H9 (cell line): Measurements from ENCODE around the gene SEMA4D. TPM values are rescaled to one million over a fixed set of nuclear protein-coding genes. Genes with fewer than 3 reads are reported as not detected.
A peak's percentile ranks its signal among the peaks of the same experiment; 100 is the strongest.

ENCODE experiments used
- DNase-seq: peaks from one replicate; pipeline ENCODE4 v3.0.0-alpha.2; 2017
- H2AFZ ChIP-seq: one replicate; pipeline ENCODE4 v1.6.1; 2013; ENCODE audit warnings: mild to moderate bottlenecking, low read length, control low read depth, moderate library complexity
- H2AK5ac ChIP-seq: 2 replicates; pipeline ENCODE4 v1.6.1; 2013; ENCODE audit warnings: low read length, control low read depth, mixed read lengths; ENCODE audit not compliant: insufficient read length
- H2BK120ac ChIP-seq: one replicate; pipeline ENCODE4 v1.6.1; 2013; ENCODE audit warnings: low read depth, mild to moderate bottlenecking, low read length, control low read depth, inconsistent platforms; ENCODE audit not compliant: poor library complexity, severe bottlenecking
- H2BK12ac ChIP-seq: 2 replicates; pipeline ENCODE4 v1.6.1; 2013; ENCODE audit warnings: low read length, control low read depth, mixed read lengths, low read depth; ENCODE audit not compliant: insufficient read length
- H2BK15ac ChIP-seq: 2 replicates; pipeline ENCODE4 v1.6.1; 2013; ENCODE audit warnings: low read depth, low read length, control low read depth
- H2BK20ac ChIP-seq: one replicate; pipeline ENCODE4 v1.6.1; 2013; ENCODE audit warnings: low read depth, mild to moderate bottlenecking, low read length, control low read depth, inconsistent platforms; ENCODE audit not compliant: poor library complexity, severe bottlenecking
- H2BK5ac ChIP-seq: 2 replicates; pipeline ENCODE4 v1.6.1; 2013; ENCODE audit warnings: low read length, control low read depth, mixed read lengths; ENCODE audit not compliant: insufficient read length
- H3K14ac ChIP-seq: 2 replicates; pipeline ENCODE4 v1.6.1; 2013; ENCODE audit warnings: low read length, control low read depth; ENCODE audit not compliant: insufficient read depth
- H3K18ac ChIP-seq: 2 replicates; pipeline ENCODE4 v1.6.1; 2013; ENCODE audit warnings: low read depth, mild to moderate bottlenecking, mixed read lengths, low read length, control low read depth; ENCODE audit not compliant: insufficient read length
- H3K23ac ChIP-seq: 2 replicates; pipeline ENCODE4 v1.6.1; 2013; ENCODE audit warnings: low read length, control low read depth, mixed read lengths, low read depth; ENCODE audit not compliant: insufficient read length
- H3K23me2 ChIP-seq: 2 replicates; pipeline ENCODE4 v1.6.1; 2013; ENCODE audit warnings: low read depth, mild to moderate bottlenecking, mixed read lengths, low read length, control low read depth; ENCODE audit not compliant: insufficient read length, poor library complexity, severe bottlenecking
- H3K27ac ChIP-seq: 2 replicates; pipeline ENCODE4 v1.5.1; 2013; ENCODE audit warnings: low read length, control low read depth, mixed read lengths, low read depth; ENCODE audit not compliant: insufficient read length
- H3K27me3 ChIP-seq: 2 replicates; pipeline ENCODE4 v1.6.1; 2013; ENCODE audit warnings: low read length, control low read depth, inconsistent platforms; ENCODE audit not compliant: insufficient read depth
- H3K4ac ChIP-seq: 2 replicates; pipeline ENCODE4 v1.6.1; 2013; ENCODE audit warnings: low read depth, mild to moderate bottlenecking, control low read depth, inconsistent platforms, low read length, moderate library complexity
- H3K4me1 ChIP-seq: 2 replicates; pipeline ENCODE4 v1.6.1; 2013; ENCODE audit warnings: low read length, control low read depth, inconsistent platforms; ENCODE audit not compliant: insufficient read depth
- H3K4me2 ChIP-seq: 2 replicates; pipeline ENCODE4 v1.6.1; 2013; ENCODE audit warnings: low read length, control low read depth, mixed read lengths; ENCODE audit not compliant: insufficient read length, insufficient read depth
- H3K56ac ChIP-seq: 2 replicates; pipeline ENCODE4 v1.6.1; 2013; ENCODE audit warnings: low read depth, mild to moderate bottlenecking, mixed read lengths, low read length, control low read depth; ENCODE audit not compliant: insufficient read length
- H3K79me1 ChIP-seq: 2 replicates; pipeline ENCODE4 v1.6.1; 2013; ENCODE audit warnings: low read depth, mild to moderate bottlenecking, moderate library complexity, low read length, control low read depth, inconsistent platforms; ENCODE audit not compliant: insufficient read depth, poor library complexity, severe bottlenecking
- H3K79me2 ChIP-seq: 2 replicates; pipeline ENCODE4 v1.6.1; 2013; ENCODE audit warnings: low read length, control low read depth, inconsistent platforms; ENCODE audit not compliant: insufficient read depth
- H3K9ac ChIP-seq: 2 replicates; pipeline ENCODE4 v1.6.1; 2013; ENCODE audit warnings: low read length, control low read depth, mixed read lengths; ENCODE audit not compliant: insufficient read length; ENCODE audit errors: extremely low read depth
- H3K9me3 ChIP-seq: one replicate; pipeline ENCODE4 v1.6.1; 2013; ENCODE audit warnings: low read depth, low read length, inconsistent platforms; ENCODE audit not compliant: control insufficient read depth
- H3T11ph ChIP-seq: one replicate; pipeline ENCODE4 v1.6.1; 2013; ENCODE audit warnings: mild to moderate bottlenecking, low read length, control low read depth, inconsistent platforms
- H4K20me1 ChIP-seq: one replicate; pipeline ENCODE4 v1.6.1; 2013; ENCODE audit not compliant: control insufficient read depth, insufficient read length, insufficient read depth
- H4K5ac ChIP-seq: 2 replicates; pipeline ENCODE4 v1.6.1; 2013; ENCODE audit warnings: low read depth, mild to moderate bottlenecking, mixed read lengths, low read length, control low read depth; ENCODE audit not compliant: insufficient read length
- H4K8ac ChIP-seq: replicated peaks from 2 replicates; pipeline ENCODE4 v1.6.1; 2013; ENCODE audit warnings: low read length, control low read depth, mixed read lengths, low read depth; ENCODE audit not compliant: insufficient read length
- H4K91ac ChIP-seq: 2 replicates; pipeline ENCODE4 v1.6.1; 2013; ENCODE audit warnings: low read depth, mild to moderate bottlenecking, moderate library complexity, mixed read lengths, low read length, control low read depth; ENCODE audit not compliant: insufficient read length
- H3K27ac Mint-ChIP-seq, 3 experiments: 2 replicates in 2 of 3; 3 replicates in 1 of 3; pipeline ENCODE4 v1.8.0; 2020 to 2021; ENCODE audit warnings: mixed read lengths in 3 of 3, mild to moderate bottlenecking in 1 of 3, moderate library complexity in 1 of 3
- H3K27me3 Mint-ChIP-seq: 2 replicates; pipeline ENCODE4 v1.8.0; 2021; ENCODE audit warnings: low read depth, mild to moderate bottlenecking, moderate library complexity, mixed read lengths
- H3K36me3 Mint-ChIP-seq, 3 experiments: 2 replicates in 2 of 3; 3 replicates in 1 of 3; pipeline ENCODE4 v1.8.0; 2020 to 2021; ENCODE audit warnings: low read depth in 3 of 3, mixed read lengths in 3 of 3; ENCODE audit not compliant: insufficient read depth in 1 of 3
- H3K4me1 Mint-ChIP-seq, 2 experiments: 2 replicates each; pipeline ENCODE4 v1.8.0; 2020; ENCODE audit warnings: mixed read lengths in 2 of 2
- H3K4me3 Mint-ChIP-seq, 2 experiments: 2 replicates in 1 of 2; 3 replicates in 1 of 2; pipeline ENCODE4 v1.8.0; 2020 to 2021; ENCODE audit warnings: mild to moderate bottlenecking in 2 of 2, mixed read lengths in 2 of 2, moderate library complexity in 1 of 2
- H3K9me3 Mint-ChIP-seq, 2 experiments: 2 replicates in 1 of 2; 3 replicates in 1 of 2; pipeline ENCODE4 v1.8.0; 2020; ENCODE audit warnings: mild to moderate bottlenecking in 2 of 2, mixed read lengths in 2 of 2, moderate library complexity in 1 of 2
- WGBS: extraction: QIAGEN DNeasy Blood & Tissue Kit; methylation state at CpG from one replicate; pipeline ENCODE4 v1.1.7; 2013; ENCODE audit warnings: missing lambda C conversion rate, low lambda C conversion rate, mixed read lengths; ENCODE audit not compliant: insufficient read length; ENCODE audit errors: extremely low coverage; 5-methylcytosine and 5-hydroxymethylcytosine counted together
- total RNA-seq: library from RNA; stranded (reverse); gene quantifications from 2 replicates; pipeline ENCODE4 v1.2.1, GENCODE V29; 2021
- TF ChIP-seq, protein P1 (sequence below): fragments of 200-600 bp; sonication (generic); conservative IDR thresholded peaks from 3 replicates; pipeline ENCODE4 v1.8.0; 2021; ENCODE audit warnings: antibody characterized with exemption, mild to moderate bottlenecking

The SEMA4D gene
- total RNA-seq, 1 experiment from 2014 or later, result 47.2 TPM

DNA sequence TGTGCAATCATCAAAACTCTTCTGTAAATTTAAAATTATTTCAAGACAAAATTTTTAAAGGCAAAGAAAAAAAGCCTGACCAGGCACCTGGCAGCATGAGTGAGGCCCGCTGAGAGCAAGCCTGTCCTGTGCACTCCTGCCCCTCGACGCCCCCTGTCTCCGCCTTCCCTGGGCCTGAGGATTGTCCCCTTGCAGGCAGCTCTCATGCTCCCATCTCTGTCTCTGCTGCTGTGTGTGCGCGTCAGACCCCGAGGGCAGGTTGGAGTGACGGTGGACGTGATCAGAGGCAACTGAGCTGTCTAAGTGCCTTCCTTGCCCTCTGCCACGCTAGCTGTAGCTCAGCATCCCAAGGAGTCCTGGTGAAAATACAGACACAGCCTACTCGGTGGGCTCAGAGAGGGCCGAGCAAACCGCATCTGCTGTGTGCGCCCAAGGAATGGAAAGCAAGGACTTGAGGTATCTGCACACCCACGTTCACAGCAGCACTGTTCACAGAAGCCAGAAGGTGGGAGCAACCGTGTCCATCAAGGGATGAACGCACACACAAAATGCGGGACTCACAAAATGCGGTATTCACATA is 114.1 kb downstream of the SEMA4D start:
- Histone ChIP-seq H3K27ac (no peak overlapping the region), H3K9ac (no peak overlapping the region), H3K14ac (no peak overlapping the region), H3K4me2 (no peak overlapping the region), H2BK120ac (no peak overlapping the region), H2BK5ac (no peak overlapping the region), H3K4ac (no peak overlapping the region), H3K4me1 (no peaks in the 10 kb centered on the region), H4K8ac (no peak overlapping the region), H2AK5ac (no peak overlapping the region), H4K91ac (no peak overlapping the region), H4K20me1 (no peaks in the 10 kb centered on the region), H3K79me1 (no peaks in the 10 kb centered on the region), H3K23ac (no peak overlapping the region), H4K5ac (no peak overlapping the region), H2BK15ac (no peak overlapping the region), H3K23me2 (no peaks in the 10 kb centered on the region), H3K18ac (no peak overlapping the region), H3K27me3 (no peaks in the 10 kb centered on the region), H2BK20ac (no peak overlapping the region), H2BK12ac (no peak overlapping the region), H3K79me2 (no peaks in the 10 kb centered on the region), H3T11ph (no peak overlapping the region), H3K56ac (no peak overlapping the region), H3K9me3 (no peaks in the 10 kb centered on the region), H2AFZ (no peak overlapping the region)
- peaks cover 0 to 2% of the 10 kb centered on the region in 2 experiments; a peak in 1 of 4 replicates for H3K4me1 Mint-ChIP-seq
- H3K4me3 Mint-ChIP-seq, result no peak overlapping the region
- no peaks in the 10 kb centered on the region for H3K9me3 Mint-ChIP-seq
- TF ChIP-seq, protein P1, sequence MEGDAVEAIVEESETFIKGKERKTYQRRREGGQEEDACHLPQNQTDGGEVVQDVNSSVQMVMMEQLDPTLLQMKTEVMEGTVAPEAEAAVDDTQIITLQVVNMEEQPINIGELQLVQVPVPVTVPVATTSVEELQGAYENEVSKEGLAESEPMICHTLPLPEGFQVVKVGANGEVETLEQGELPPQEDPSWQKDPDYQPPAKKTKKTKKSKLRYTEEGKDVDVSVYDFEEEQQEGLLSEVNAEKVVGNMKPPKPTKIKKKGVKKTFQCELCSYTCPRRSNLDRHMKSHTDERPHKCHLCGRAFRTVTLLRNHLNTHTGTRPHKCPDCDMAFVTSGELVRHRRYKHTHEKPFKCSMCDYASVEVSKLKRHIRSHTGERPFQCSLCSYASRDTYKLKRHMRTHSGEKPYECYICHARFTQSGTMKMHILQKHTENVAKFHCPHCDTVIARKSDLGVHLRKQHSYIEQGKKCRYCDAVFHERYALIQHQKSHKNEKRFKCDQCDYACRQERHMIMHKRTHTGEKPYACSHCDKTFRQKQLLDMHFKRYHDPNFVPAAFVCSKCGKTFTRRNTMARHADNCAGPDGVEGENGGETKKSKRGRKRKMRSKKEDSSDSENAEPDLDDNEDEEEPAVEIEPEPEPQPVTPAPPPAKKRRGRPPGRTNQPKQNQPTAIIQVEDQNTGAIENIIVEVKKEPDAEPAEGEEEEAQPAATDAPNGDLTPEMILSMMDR, result no peak
- no peaks in the 10 kb centered on the region for H3K27me3 Mint-ChIP-seq
- H3K36me3 Mint-ChIP-seq, result peaks cover 21 to 82% (median 72%) of the 10 kb centered on the region in 3 experiments; a peak in 6 of 7 replicates
- H3K27ac Mint-ChIP-seq, result peak overlapping the region in 1 of 3 experiments; percentile 90; a peak in 2 of 7 replicates
- no CpG with 5 or more reads among the region's 19 CpGs for WGBS
- DNase-seq, result no peak
